ENCODE data around the gene FGFRL1. TPM values are rescaled to one million over a fixed set of nuclear protein-coding genes. Genes with fewer than 3 reads are reported as not detected.

Gene FGFRL1
- polyA plus RNA-seq, 1 donor (not counting 4 experiments of a cell fraction or from before 2014, with no cell fraction given), result 2.8 TPM

DNA sequence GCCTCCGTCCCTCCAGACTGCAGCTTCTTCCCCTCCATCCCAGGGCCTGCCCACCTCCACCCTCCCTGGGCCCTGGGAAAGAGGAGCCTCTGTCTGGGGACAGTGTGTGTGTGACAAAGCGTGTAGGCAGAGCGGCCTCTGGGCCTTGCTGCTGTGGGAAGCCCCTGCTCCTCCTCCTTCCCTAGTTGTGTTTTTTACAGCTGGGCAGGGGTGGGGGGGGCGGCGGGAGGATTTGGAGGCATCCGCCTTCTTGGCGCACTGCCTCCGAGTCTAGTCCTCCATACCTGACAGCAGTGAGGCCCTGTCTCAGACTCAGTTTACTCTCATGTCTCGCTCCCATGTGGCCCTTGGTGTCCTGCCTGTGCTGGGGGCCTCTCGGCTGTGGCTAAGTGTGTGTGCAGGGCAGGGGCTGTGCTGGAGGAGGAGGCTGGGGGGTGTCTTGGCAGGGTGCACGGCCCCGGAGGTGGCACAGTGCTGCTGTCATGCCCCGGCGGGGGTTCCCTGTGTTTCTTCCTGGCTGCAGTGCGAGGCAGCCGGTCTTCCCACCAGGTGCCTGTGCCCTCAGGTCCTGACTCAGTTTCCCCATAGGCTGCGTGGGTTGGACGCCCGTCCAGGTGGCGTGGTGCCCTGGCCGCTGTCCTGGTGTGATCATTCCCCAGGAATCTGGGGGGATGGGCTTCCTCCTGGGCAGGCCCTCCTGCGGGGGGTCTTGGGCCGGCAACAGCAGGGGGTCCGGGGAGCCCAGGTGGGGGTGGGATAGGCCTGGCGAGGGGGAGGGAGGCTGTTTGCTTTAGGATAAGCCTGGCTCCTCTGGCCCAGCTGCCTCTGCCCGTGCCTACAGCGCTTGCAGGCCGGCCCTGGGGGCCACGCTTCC is 7.0 kb downstream of the FGFRL1 start:
- Histone ChIP-seq H3K4me1 (ENCODE audit: control insufficient read depth, extremely low read depth, insufficient read depth, low read length) (no peaks in the 10 kb centered on the region), H4K20me1 (ENCODE audit: control insufficient read depth, extremely low read depth, insufficient read depth, low read length) (no peaks in the 10 kb centered on the region), H3K27ac (ENCODE audit: control insufficient read depth, insufficient read depth, low read length) (no peak overlapping the region), H3K4me2 (ENCODE audit: control insufficient read depth, extremely low read depth, insufficient read depth, low read depth, low read length) (no peak overlapping the region), H2AFZ (ENCODE audit: control insufficient read depth, low read length) (no peak overlapping the region), H3K9me1 (ENCODE audit: control insufficient read depth, extremely low read depth, insufficient read depth, low read length) (no peaks in the 10 kb centered on the region), H3K9me3 (ENCODE audit: control insufficient read depth, low read depth, low read length) (no peaks in the 10 kb centered on the region), H3K27me3 (ENCODE audit: control insufficient read depth, extremely low read depth, insufficient read depth, low read length) (no peaks in the 10 kb centered on the region), H3K9ac (ENCODE audit: control insufficient read depth, extremely low read depth, insufficient read depth, low read length) (no peak overlapping the region), H3K36me3 (ENCODE audit: control insufficient read depth in 2 of 2, extremely low read depth in 1 of 2, insufficient read depth in 2 of 2, low read length in 2 of 2) (no peaks in the 10 kb centered on the region), H3K79me2 (ENCODE audit: control insufficient read depth, insufficient read depth, low read length) (no peaks in the 10 kb centered on the region), H3K4me3 (ENCODE audit: control insufficient read depth in 2 of 3, extremely low read depth in 1 of 3, insufficient read depth in 2 of 3, low read depth in 1 of 3, low read length in 3 of 3) (no peak overlapping the region)
- no peak for TF ChIP-seq EZH2 (IDR thresholded peaks at IDR 0.05; ENCODE audit: low read length)
- TF ChIP-seq, protein P1, sequence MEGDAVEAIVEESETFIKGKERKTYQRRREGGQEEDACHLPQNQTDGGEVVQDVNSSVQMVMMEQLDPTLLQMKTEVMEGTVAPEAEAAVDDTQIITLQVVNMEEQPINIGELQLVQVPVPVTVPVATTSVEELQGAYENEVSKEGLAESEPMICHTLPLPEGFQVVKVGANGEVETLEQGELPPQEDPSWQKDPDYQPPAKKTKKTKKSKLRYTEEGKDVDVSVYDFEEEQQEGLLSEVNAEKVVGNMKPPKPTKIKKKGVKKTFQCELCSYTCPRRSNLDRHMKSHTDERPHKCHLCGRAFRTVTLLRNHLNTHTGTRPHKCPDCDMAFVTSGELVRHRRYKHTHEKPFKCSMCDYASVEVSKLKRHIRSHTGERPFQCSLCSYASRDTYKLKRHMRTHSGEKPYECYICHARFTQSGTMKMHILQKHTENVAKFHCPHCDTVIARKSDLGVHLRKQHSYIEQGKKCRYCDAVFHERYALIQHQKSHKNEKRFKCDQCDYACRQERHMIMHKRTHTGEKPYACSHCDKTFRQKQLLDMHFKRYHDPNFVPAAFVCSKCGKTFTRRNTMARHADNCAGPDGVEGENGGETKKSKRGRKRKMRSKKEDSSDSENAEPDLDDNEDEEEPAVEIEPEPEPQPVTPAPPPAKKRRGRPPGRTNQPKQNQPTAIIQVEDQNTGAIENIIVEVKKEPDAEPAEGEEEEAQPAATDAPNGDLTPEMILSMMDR (optimal IDR thresholded peaks at IDR 0.05 in 1 of 3, IDR thresholded peaks at IDR 0.05 in 1 of 3, conservative IDR thresholded peaks at IDR 0.05 in 1 of 3; ENCODE audit: extremely low read depth in 1 of 3, insufficient read depth in 2 of 3, low read length in 3 of 3), result no peak
- dilution Hi-C loops (cut with MboI; ENCODE audit: extremely low pct_ligation_motif_present, low sequenced_read_pairs), result no loop called here
- FAIRE-seq (no peak), DNase-seq (ENCODE audit: low read depth, low spot score) (no peak)

DNA sequence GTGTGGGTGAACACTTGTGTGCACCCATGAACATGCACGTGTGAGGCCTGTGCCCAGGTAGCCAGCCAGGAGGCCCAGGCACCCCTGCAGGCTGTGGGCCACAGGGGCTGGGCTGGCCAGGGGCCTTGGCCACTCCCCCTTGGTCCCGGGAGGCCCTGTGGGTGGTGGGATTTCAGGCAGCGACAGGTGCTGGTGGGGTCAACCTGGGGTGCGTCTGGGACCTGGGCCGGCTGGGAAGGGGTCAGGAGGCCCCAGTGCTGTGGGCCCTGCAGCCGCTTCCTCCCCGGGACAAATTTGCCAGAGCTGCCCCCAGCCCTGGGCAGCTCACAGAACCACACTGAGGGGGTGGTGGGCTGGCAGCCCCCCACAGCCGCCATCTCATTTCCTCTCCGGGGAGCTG is 7.9 kb downstream of the FGFRL1 start:
- H2AFZ ChIP-seq (ENCODE audit: control insufficient read depth, low read length), result no peak overlapping the region
- dilution Hi-C loops (cut with MboI; ENCODE audit: extremely low pct_ligation_motif_present, low sequenced_read_pairs), result no loop called here
- no peak overlapping the region for H3K27ac ChIP-seq (ENCODE audit: control insufficient read depth, insufficient read depth, low read length)
- H4K20me1 ChIP-seq (ENCODE audit: control insufficient read depth, extremely low read depth, insufficient read depth, low read length), result no peaks in the 10 kb centered on the region
- no peak overlapping the region for H3K9ac ChIP-seq (ENCODE audit: control insufficient read depth, extremely low read depth, insufficient read depth, low read length)
- DNase-seq (ENCODE audit: low read depth, low spot score), result no peak
- no peaks in the 10 kb centered on the region for H3K4me1 ChIP-seq (ENCODE audit: control insufficient read depth, extremely low read depth, insufficient read depth, low read length)
- no peaks in the 10 kb centered on the region for H3K9me3 ChIP-seq (ENCODE audit: control insufficient read depth, low read depth, low read length)
- TF ChIP-seq, protein P1 (optimal IDR thresholded peaks at IDR 0.05 in 1 of 3, IDR thresholded peaks at IDR 0.05 in 1 of 3, conservative IDR thresholded peaks at IDR 0.05 in 1 of 3; ENCODE audit: extremely low read depth in 1 of 3, insufficient read depth in 2 of 3, low read length in 3 of 3), result no peak
- no peak for TF ChIP-seq EZH2 (IDR thresholded peaks at IDR 0.05; ENCODE audit: low read length)
- H3K36me3 ChIP-seq (ENCODE audit: control insufficient read depth in 2 of 2, extremely low read depth in 1 of 2, insufficient read depth in 2 of 2, low read length in 2 of 2), result no peaks in the 10 kb centered on the region
- H3K9me1 ChIP-seq (ENCODE audit: control insufficient read depth, extremely low read depth, insufficient read depth, low read length), result no peaks in the 10 kb centered on the region
- H3K4me3 ChIP-seq (ENCODE audit: control insufficient read depth in 2 of 3, extremely low read depth in 1 of 3, insufficient read depth in 2 of 3, low read depth in 1 of 3, low read length in 3 of 3), result no peak overlapping the region
- no peak overlapping the region for H3K4me2 ChIP-seq (ENCODE audit: control insufficient read depth, extremely low read depth, insufficient read depth, low read depth, low read length)
- H3K27me3 ChIP-seq (ENCODE audit: control insufficient read depth, extremely low read depth, insufficient read depth, low read length), result no peaks in the 10 kb centered on the region
- no peaks in the 10 kb centered on the region for H3K79me2 ChIP-seq (ENCODE audit: control insufficient read depth, insufficient read depth, low read length)
- no peak for FAIRE-seq

Measured in keratinocyte (primary cell).